HG02610 (cell line): Measurements from ENCODE around the gene EDN2.
A peak's percentile ranks its signal among the peaks of the same experiment; 100 is the strongest.

ENCODE experiments used
- ATAC-seq: cut with Tn5 transposase; IDR thresholded peaks from one replicate; pipeline ENCODE4 v1.9.1; 2021; ENCODE audit warnings: mild to moderate bottlenecking, moderate library complexity; ENCODE audit not compliant: unreplicated experiment

The EDN2 gene

GRCh38 chr1:41500378-41500777, 15.9 kb upstream of the EDN2 start:
- ATAC-seq = no peak

- no peak for ATAC-seq
Observed at GRCh38 chr1:41499591-41499990, 15.1 kb upstream of the EDN2 start.

- no peak for ATAC-seq
Observed at GRCh38 chr1:41498804-41499203, 14.3 kb upstream of the EDN2 start.

GRCh38 chr1:41498391-41498790, 13.9 kb upstream of the EDN2 start:
- ATAC-seq = no peak

- ATAC-seq = no peak
Observed at GRCh38 chr1:41497461-41498030, 13.1 kb upstream of the EDN2 start.

GRCh38 chr1:41497056-41497440, 12.6 kb upstream of the EDN2 start:
- no peak for ATAC-seq

GRCh38 chr1:41496080-41497055, 11.9 kb upstream of the EDN2 start:
- peak; percentile 49 for ATAC-seq

GRCh38 chr1:41495210-41495948, 10.9 kb upstream of the EDN2 start:
- no peak for ATAC-seq

GRCh38 chr1:41494351-41495209, 10.1 kb upstream of the EDN2 start:
- ATAC-seq = no peak

- no peak for ATAC-seq
Observed at GRCh38 chr1:41493626-41494350, 9.3 kb upstream of the EDN2 start.

GRCh38 chr1:41493117-41493536, 8.6 kb upstream of the EDN2 start:
- ATAC-seq = no peak

GRCh38 chr1:41492341-41492848, 7.9 kb upstream of the EDN2 start:
- ATAC-seq = no peak

- ATAC-seq = no peak
Observed at GRCh38 chr1:41490911-41491310, 6.4 kb upstream of the EDN2 start.

- ATAC-seq = no peak
Observed at GRCh38 chr1:41489561-41489960, 5.1 kb upstream of the EDN2 start.

GRCh38 chr1:41488040-41488951, 3.8 kb upstream of the EDN2 start:
- no peak for ATAC-seq

- no peak for ATAC-seq
Observed at GRCh38 chr1:41487126-41488039, 2.9 kb upstream of the EDN2 start.

GRCh38 chr1:41486371-41487125, 2.1 kb upstream of the EDN2 start:
- peak; percentile 52 for ATAC-seq
